K562 (cell line): ENCODE data around the gene PBXIP1. TPM values are rescaled to one million over a fixed set of nuclear protein-coding genes. Genes with fewer than 3 reads are reported as not detected.

Experiments
- CBX2 ChIP-seq: fragments of 200-600 bp; sonication (generic); IDR thresholded peaks from one replicate; pipeline ENCODE4 v1.6.1; 2012; ENCODE audit warnings: mild to moderate bottlenecking, low read length, inconsistent platforms; ENCODE audit not compliant: insufficient read depth, poor library complexity, severe bottlenecking
- CC2D1A ChIP-seq: fragments of 450-650 bp; IDR thresholded peaks from 2 replicates; pipeline ENCODE4 v1.6.1; 2017; ENCODE audit warnings: mild to moderate bottlenecking
- CHCHD3 ChIP-seq: fragments of 250-450 bp; sonication (Bioruptor Pico); IDR thresholded peaks from 2 replicates; pipeline ENCODE4 v2.1.2; 2022; ENCODE audit warnings: mild to moderate bottlenecking
- GTF2F1 ChIP-seq: IDR thresholded peaks from 2 replicates; pipeline ENCODE4 v1.6.1; 2011; ENCODE audit warnings: low read depth, low read length, improper control_type of control experiment
- KDM1A ChIP-seq, 2 experiments: fragments of 450-650 bp; IDR thresholded peaks; 2 replicates each; pipeline ENCODE4 v1.6.1; 2016; ENCODE audit warnings: mild to moderate bottlenecking in 2 of 2
- KLF1 ChIP-seq: fragments of 450-650 bp; IDR thresholded peaks from 2 replicates; pipeline ENCODE4 v1.6.1; 2016; ENCODE audit warnings: missing genetic modification characterization, missing compliant biosample characterization
- NRF1 ChIP-seq, 2 experiments: fragments of 450-650 bp; IDR thresholded peaks in 1 of 2; conservative IDR thresholded peaks in 1 of 2; 2 replicates each; pipeline ENCODE4 v1.6.1; 2014; ENCODE audit warnings: mild to moderate bottlenecking in 2 of 2
- OTX1 ChIP-seq: fragments of 450-650 bp; formaldehyde crosslinking; IDR thresholded peaks from 2 replicates; pipeline ENCODE4 v1.4.0; 2022; ENCODE audit warnings: mild to moderate bottlenecking
- PTBP1 ChIP-seq: fragments of 200-400 bp; formaldehyde crosslinking; IDR thresholded peaks from 2 replicates; pipeline ENCODE4 v1.6.1; 2017; ENCODE audit warnings: low read depth, low read length
- SNRNP70 ChIP-seq: fragments of 200-400 bp; formaldehyde crosslinking; optimal IDR thresholded peaks from 2 replicates; pipeline ENCODE3; 2017; ENCODE audit warnings: low read depth, low read length
- ZNF57 ChIP-seq: fragments of 450-650 bp; formaldehyde crosslinking; IDR thresholded peaks from 2 replicates; pipeline ENCODE4 v1.4.0; 2020; ENCODE audit warnings: mild to moderate bottlenecking, moderate library complexity
- ZNF584 ChIP-seq: fragments of 200-800 bp; sonication (Bioruptor generic); IDR thresholded peaks from 2 replicates; pipeline ENCODE4 v1.6.1; 2016; ENCODE audit warnings: low read depth, mild to moderate bottlenecking, missing genetic modification characterization, missing compliant biosample characterization
- ZNF695 ChIP-seq: fragments of 450-650 bp; formaldehyde crosslinking; IDR thresholded peaks from 2 replicates; pipeline ENCODE4 v1.4.0; 2020; ENCODE audit warnings: mild to moderate bottlenecking, moderate library complexity
- ZNF717 ChIP-seq: fragments of 250-450 bp; sonication (Bioruptor Pico); IDR thresholded peaks from 2 replicates; pipeline ENCODE4 v1.5.0; 2021
- polyA plus RNA-seq, 8 experiments: library from polyadenylated mRNA; depleted of rRNA in 4 of 8; stranded (reverse) in 5 of 8; unstranded in 3 of 8; fragments of >200 nt; fragmentation: Nextera tagmentation in 2 of 8; fragmentation: Illumina TruSeq in 1 of 8; extraction: Ambion mirVana in 2 of 8; extraction: Trizol in 1 of 8; gene quantifications; 2 replicates each; pipeline versions ENCODE4 v1.2.1 to v1.2.3, GENCODE V29; 2011 to 2014; ENCODE audit warnings: inconsistent platforms in 1 of 8, missing spikeins in 1 of 8
- total RNA-seq, 7 experiments: library from RNA; depleted of rRNA in 6 of 7; stranded (reverse); fragments of >200 nt in 6 of 7; fragmentation: Illumina TruSeq in 2 of 7; extraction: Trizol in 2 of 7; gene quantifications; 2 replicates each; pipeline versions ENCODE4 v1.2.1 to v1.2.3, GENCODE V29; 2011 to 2021; ENCODE audit warnings: low replicate concordance in 1 of 7
- TF ChIP-seq, protein P1 (sequence below): fragments of 450-650 bp; IDR thresholded peaks from 2 replicates; pipeline ENCODE4 v1.6.1; 2016; ENCODE audit warnings: mild to moderate bottlenecking, moderate library complexity

PBXIP1 gene
- total and polyA plus RNA-seq, 9 of the 15 experiments (the other 6 are each of a cell fraction or from before 2014, with no cell fraction given) = 0.13 to 8.3 (median 5.8) TPM

DNA sequence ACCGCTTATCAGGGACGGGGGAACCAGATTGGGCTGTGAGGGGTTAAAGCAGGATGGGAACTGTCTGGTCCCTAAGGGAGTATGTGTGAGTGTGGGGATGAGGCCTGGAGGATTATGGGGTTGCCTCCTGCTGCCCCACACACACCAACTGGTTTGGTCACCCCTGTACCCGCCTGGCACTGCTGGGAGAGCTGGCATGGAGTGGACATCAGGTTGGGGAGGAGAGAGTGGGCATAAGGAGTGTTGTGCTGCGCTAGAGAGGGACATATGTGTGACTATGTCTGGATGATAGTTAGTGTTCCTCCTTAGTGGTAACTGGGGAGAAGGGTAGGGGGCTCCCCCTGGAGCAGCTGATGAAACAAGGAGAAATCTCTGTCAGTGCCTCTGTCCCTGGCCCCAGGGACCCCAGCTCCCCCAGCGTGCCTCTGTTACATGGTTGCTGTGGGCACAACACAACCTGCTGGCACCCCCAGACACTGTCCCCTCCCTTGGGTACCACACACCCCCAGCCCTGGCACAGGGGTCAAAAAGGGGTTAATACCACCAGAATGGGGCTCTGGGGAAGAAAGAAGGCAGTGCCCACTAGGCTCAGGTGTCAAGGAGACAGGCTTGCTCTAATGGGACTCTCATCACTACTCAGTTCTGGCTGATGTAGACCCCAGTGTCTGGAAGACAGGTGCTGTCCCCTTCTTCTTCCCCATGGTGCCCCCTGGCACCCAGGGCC lies 48.6 kb upstream of the PBXIP1 start (continued):
- TF ChIP-seq, protein P1, sequence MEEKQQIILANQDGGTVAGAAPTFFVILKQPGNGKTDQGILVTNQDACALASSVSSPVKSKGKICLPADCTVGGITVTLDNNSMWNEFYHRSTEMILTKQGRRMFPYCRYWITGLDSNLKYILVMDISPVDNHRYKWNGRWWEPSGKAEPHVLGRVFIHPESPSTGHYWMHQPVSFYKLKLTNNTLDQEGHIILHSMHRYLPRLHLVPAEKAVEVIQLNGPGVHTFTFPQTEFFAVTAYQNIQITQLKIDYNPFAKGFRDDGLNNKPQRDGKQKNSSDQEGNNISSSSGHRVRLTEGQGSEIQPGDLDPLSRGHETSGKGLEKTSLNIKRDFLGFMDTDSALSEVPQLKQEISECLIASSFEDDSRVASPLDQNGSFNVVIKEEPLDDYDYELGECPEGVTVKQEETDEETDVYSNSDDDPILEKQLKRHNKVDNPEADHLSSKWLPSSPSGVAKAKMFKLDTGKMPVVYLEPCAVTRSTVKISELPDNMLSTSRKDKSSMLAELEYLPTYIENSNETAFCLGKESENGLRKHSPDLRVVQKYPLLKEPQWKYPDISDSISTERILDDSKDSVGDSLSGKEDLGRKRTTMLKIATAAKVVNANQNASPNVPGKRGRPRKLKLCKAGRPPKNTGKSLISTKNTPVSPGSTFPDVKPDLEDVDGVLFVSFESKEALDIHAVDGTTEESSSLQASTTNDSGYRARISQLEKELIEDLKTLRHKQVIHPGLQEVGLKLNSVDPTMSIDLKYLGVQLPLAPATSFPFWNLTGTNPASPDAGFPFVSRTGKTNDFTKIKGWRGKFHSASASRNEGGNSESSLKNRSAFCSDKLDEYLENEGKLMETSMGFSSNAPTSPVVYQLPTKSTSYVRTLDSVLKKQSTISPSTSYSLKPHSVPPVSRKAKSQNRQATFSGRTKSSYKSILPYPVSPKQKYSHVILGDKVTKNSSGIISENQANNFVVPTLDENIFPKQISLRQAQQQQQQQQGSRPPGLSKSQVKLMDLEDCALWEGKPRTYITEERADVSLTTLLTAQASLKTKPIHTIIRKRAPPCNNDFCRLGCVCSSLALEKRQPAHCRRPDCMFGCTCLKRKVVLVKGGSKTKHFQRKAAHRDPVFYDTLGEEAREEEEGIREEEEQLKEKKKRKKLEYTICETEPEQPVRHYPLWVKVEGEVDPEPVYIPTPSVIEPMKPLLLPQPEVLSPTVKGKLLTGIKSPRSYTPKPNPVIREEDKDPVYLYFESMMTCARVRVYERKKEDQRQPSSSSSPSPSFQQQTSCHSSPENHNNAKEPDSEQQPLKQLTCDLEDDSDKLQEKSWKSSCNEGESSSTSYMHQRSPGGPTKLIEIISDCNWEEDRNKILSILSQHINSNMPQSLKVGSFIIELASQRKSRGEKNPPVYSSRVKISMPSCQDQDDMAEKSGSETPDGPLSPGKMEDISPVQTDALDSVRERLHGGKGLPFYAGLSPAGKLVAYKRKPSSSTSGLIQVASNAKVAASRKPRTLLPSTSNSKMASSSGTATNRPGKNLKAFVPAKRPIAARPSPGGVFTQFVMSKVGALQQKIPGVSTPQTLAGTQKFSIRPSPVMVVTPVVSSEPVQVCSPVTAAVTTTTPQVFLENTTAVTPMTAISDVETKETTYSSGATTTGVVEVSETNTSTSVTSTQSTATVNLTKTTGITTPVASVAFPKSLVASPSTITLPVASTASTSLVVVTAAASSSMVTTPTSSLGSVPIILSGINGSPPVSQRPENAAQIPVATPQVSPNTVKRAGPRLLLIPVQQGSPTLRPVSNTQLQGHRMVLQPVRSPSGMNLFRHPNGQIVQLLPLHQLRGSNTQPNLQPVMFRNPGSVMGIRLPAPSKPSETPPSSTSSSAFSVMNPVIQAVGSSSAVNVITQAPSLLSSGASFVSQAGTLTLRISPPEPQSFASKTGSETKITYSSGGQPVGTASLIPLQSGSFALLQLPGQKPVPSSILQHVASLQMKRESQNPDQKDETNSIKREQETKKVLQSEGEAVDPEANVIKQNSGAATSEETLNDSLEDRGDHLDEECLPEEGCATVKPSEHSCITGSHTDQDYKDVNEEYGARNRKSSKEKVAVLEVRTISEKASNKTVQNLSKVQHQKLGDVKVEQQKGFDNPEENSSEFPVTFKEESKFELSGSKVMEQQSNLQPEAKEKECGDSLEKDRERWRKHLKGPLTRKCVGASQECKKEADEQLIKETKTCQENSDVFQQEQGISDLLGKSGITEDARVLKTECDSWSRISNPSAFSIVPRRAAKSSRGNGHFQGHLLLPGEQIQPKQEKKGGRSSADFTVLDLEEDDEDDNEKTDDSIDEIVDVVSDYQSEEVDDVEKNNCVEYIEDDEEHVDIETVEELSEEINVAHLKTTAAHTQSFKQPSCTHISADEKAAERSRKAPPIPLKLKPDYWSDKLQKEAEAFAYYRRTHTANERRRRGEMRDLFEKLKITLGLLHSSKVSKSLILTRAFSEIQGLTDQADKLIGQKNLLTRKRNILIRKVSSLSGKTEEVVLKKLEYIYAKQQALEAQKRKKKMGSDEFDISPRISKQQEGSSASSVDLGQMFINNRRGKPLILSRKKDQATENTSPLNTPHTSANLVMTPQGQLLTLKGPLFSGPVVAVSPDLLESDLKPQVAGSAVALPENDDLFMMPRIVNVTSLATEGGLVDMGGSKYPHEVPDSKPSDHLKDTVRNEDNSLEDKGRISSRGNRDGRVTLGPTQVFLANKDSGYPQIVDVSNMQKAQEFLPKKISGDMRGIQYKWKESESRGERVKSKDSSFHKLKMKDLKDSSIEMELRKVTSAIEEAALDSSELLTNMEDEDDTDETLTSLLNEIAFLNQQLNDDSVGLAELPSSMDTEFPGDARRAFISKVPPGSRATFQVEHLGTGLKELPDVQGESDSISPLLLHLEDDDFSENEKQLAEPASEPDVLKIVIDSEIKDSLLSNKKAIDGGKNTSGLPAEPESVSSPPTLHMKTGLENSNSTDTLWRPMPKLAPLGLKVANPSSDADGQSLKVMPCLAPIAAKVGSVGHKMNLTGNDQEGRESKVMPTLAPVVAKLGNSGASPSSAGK = no peak
- TF ChIP-seq GTF2F1 = no peak
- no peak for TF ChIP-seq SNRNP70
- no peak for TF ChIP-seq CBX2
- no peak for TF ChIP-seq ZNF695 (CRISPR knock-in tag)
- 0 out of 2 replicates have a peak, but pooled peaks have one; percentile 39 for TF ChIP-seq ZNF717
- 0 out of 2 replicates have a peak, but pooled peaks have one; percentile 25 for TF ChIP-seq OTX1 (CRISPR knock-in tag)
- TF ChIP-seq CC2D1A = no peak
- no peak for TF ChIP-seq ZNF57 (CRISPR knock-in tag)
- no peak for TF ChIP-seq NRF1 (conservative IDR thresholded peaks at IDR 0.05 in 1 of 2, IDR thresholded peaks at IDR 0.05 in 1 of 2)
- no peak for TF ChIP-seq PTBP1
- TF ChIP-seq KDM1A (IDR thresholded peaks at IDR 0.05) = 0 out of 4 replicates have a peak, but pooled peaks of 1 of the 2 experiments have one; percentile 37
- TF ChIP-seq CHCHD3 (CRISPR knock-in tag) = no peak
- TF ChIP-seq ZNF584 (CRISPR knock-in tag) = no peak
- TF ChIP-seq KLF1 (tag) = no peak
